A549 treated with CpdA at 1 μM for 4 hours (cell line): ENCODE results near the gene AKAP8. TPM values are rescaled to one million over a fixed set of nuclear protein-coding genes. Genes with fewer than 3 reads are reported as not detected.

ENCODE experiments used
- total RNA-seq: library from RNA; stranded (reverse); fragments of 200-300 nt; extraction: Qiagen RNA extraction; gene quantifications from 5 replicates; pipeline ENCODE4 v1.2.3, GENCODE V29; 2022; ENCODE audit warnings: low read depth

The AKAP8 gene
- total RNA-seq, result 15.6 to 18.1 TPM (median 16.9 TPM) in 5 replicates

GRCh38 chr19:15379083-15379998 is at the start of gene AKAP8:
AKAP8 (minus strand) TSS chr19:15379787; CDS start chr19:15379731, 56 bp downstream.

GRCh38 chr19:15418579-15419412 is 39.2 kb upstream of the AKAP8 start, which contains the start of gene AKAP8L:
AKAP8L (minus strand) TSS chr19:15418988; CDS start chr19:15418923, 65 bp downstream.

GRCh38 chr19:15332311-15332996 is 47.1 kb downstream of the AKAP8 start, which contains the start of gene BRD4:
BRD4 (minus strand) TSS chr19:15332539; CDS start chr19:15273099, 59,440 bp downstream.

Other genes with a start within 250 kb of the AKAP8 start
- gene NOTCH3, start 178.8 kb downstream of the AKAP8 start, total RNA-seq, result 5.9 to 9.0 TPM (median 8.6 TPM) in 5 replicates
- 0.05 to 0.13 TPM (median 0.09 TPM) in 3 of 5 replicates, not detected in the others for gene EPHX3, start 147.3 kb downstream of the AKAP8 start, total RNA-seq
- gene BRD4, start 47.2 kb downstream of the AKAP8 start, total RNA-seq, result 26.1 to 30.7 TPM (median 26.7 TPM) in 5 replicates
- 36.6 to 40.0 TPM (median 38.8 TPM) in 5 replicates for gene AKAP8L, start 39.2 kb upstream of the AKAP8 start, total RNA-seq
- 14.6 to 23.6 TPM (median 23.3 TPM) in 5 replicates for gene WIZ, start 70.2 kb upstream of the AKAP8 start, total RNA-seq
- not detected in 5 replicates for gene RASAL3, start 84.8 kb upstream of the AKAP8 start, total RNA-seq
- not detected in 5 replicates for gene PGLYRP2, start 99.7 kb upstream of the AKAP8 start, total RNA-seq
- gene CYP4F22, start 128.7 kb upstream of the AKAP8 start, total RNA-seq, result 0.06 to 0.09 TPM (median 0.07 TPM) in 3 of 5 replicates, not detected in the others
- not detected in 5 replicates for gene CYP4F8, start 235.4 kb upstream of the AKAP8 start, total RNA-seq